H1 (cell line): Measurements from ENCODE around the gene SNX25. TPM values are rescaled to one million over a fixed set of nuclear protein-coding genes. Genes with fewer than 3 reads are reported as not detected.
A peak's percentile ranks its signal among the peaks of the same experiment; 100 is the strongest.

Source experiments
- CTCF ChIA-PET: fragments of 300-600 bp; sonication (Branson Sonifier 250); formaldehyde crosslinking; loops from one replicate; lab custom pipeline; 2021; ENCODE audit not compliant: partially characterized antibody; lab: Charles Lee
- POLR2A ChIA-PET: fragments of 300-600 bp; sonication (Branson Sonifier 250); formaldehyde crosslinking; loops from one replicate; lab custom pipeline; 2021; ENCODE audit warnings: inconsistent platforms; ENCODE audit not compliant: partially characterized antibody; lab: Charles Lee
- DNase-seq, 2 experiments: peaks; one replicate each; pipeline versions ENCODE4 v3.0.0 to v3.0.0-alpha.2; 2010 to 2022; ENCODE audit warnings: low spot score in 2 of 2, low read depth in 1 of 2, mixed read lengths in 1 of 2
- FAIRE-seq: peaks from 2 replicates; lab custom pipeline; 2011; peaks lifted over from hg19 to GRCh38; lab: Jason Lieb, UNC
- H2AFZ ChIP-seq: 2 replicates; pipeline ENCODE4 v1.8.1; 2012; ENCODE audit warnings: low read length, inconsistent platforms
- H2AK5ac ChIP-seq: 2 replicates; pipeline ENCODE4 v1.6.1; 2013; ENCODE audit warnings: low read depth, low read length
- H2BK120ac ChIP-seq: replicated peaks from 2 replicates; pipeline ENCODE3; 2013; ENCODE audit warnings: low read depth, low read length, inconsistent platforms
- H2BK12ac ChIP-seq: 2 replicates; pipeline ENCODE4 v1.6.1; 2013; ENCODE audit warnings: low read depth, low read length
- H2BK15ac ChIP-seq: 2 replicates; pipeline ENCODE4 v1.6.1; 2013; ENCODE audit warnings: low read length
- H2BK20ac ChIP-seq: 2 replicates; pipeline ENCODE4 v1.6.1; 2013; ENCODE audit warnings: low read length
- H2BK5ac ChIP-seq: 2 replicates; pipeline ENCODE4 v1.6.1; 2013; ENCODE audit warnings: low read depth, low read length
- H3K14ac ChIP-seq: 2 replicates; pipeline ENCODE4 v1.6.1; 2013; ENCODE audit warnings: inconsistent platforms; ENCODE audit not compliant: insufficient read length
- H3K18ac ChIP-seq: 2 replicates; pipeline ENCODE4 v1.6.1; 2013; ENCODE audit warnings: low read length; ENCODE audit errors: extremely low read depth
- H3K23ac ChIP-seq: 2 replicates; pipeline ENCODE4 v1.6.1; 2013; ENCODE audit warnings: inconsistent platforms; ENCODE audit not compliant: insufficient read length
- H3K23me2 ChIP-seq: 2 replicates; pipeline ENCODE4 v1.6.1; 2013; ENCODE audit warnings: low read depth, low read length
- H3K27ac ChIP-seq: 2 replicates; pipeline ENCODE4 v1.6.1; 2011; ENCODE audit warnings: low read depth, low read length, inconsistent platforms
- H3K27me3 ChIP-seq, 4 experiments: replicated peaks in 1 of 4; 1 replicate in 1 of 4; 2 replicates in 3 of 4; pipeline versions ENCODE4 v1.6.1 to v1.8.1; 2011 to 2013; ENCODE audit warnings: low read length in 3 of 4, mild to moderate bottlenecking in 3 of 4, inconsistent platforms in 2 of 4, mixed read lengths in 2 of 4, moderate library complexity in 1 of 4; ENCODE audit not compliant: control insufficient read depth in 3 of 4, insufficient read depth in 3 of 4; ENCODE audit errors: extremely low read depth in 1 of 4
- H3K36me3 ChIP-seq, 4 experiments: 2 replicates each; pipeline versions ENCODE4 v1.6.1 to v1.8.1; 2011 to 2013; ENCODE audit warnings: mild to moderate bottlenecking in 4 of 4, low read length in 3 of 4, moderate library complexity in 2 of 4, control low read depth in 1 of 4, inconsistent platforms in 1 of 4; ENCODE audit not compliant: insufficient read depth in 4 of 4, control insufficient read depth in 2 of 4
- H3K4ac ChIP-seq: replicated peaks from 2 replicates; pipeline ENCODE3; 2013; ENCODE audit warnings: low read length, low read depth, mixed read lengths, inconsistent platforms; ENCODE audit not compliant: insufficient read length
- H3K4me1 ChIP-seq, 4 experiments: replicated peaks in 1 of 4; 1 replicate in 1 of 4; 2 replicates in 3 of 4; pipeline versions ENCODE4 v1.6.1 to v1.8.1; 2011 to 2013; ENCODE audit warnings: low read length in 3 of 4, inconsistent platforms in 2 of 4, mixed read lengths in 1 of 4; ENCODE audit not compliant: insufficient read depth in 4 of 4, control insufficient read depth in 3 of 4
- H3K4me2 ChIP-seq, 2 experiments: 2 replicates each; pipeline versions ENCODE4 v1.6.1 to v1.8.1; 2011 to 2013; ENCODE audit warnings: low read depth in 2 of 2, low read length in 2 of 2, control low read depth in 1 of 2, inconsistent platforms in 1 of 2, mild to moderate bottlenecking in 1 of 2; ENCODE audit not compliant: insufficient read depth in 1 of 2
- H3K4me3 ChIP-seq, 4 experiments: fragments of 200-600, 300-600 bp in 1 of 4; sonication (generic), shearing (Covaris generic), sonication (Bioruptor Twin) in 1 of 4; 2 replicates each; pipeline versions ENCODE4 v1.5.1 to v1.8.1; 2011 to 2016; ENCODE audit warnings: low read length in 4 of 4, low read depth in 3 of 4, control low read depth in 2 of 4, inconsistent platforms in 2 of 4, mild to moderate bottlenecking in 2 of 4, mixed read lengths in 1 of 4, moderate library complexity in 1 of 4; ENCODE audit not compliant: insufficient read depth in 2 of 4; ENCODE audit errors: extremely low read depth in 1 of 4
- H3K56ac ChIP-seq: replicated peaks from 2 replicates; pipeline ENCODE3; 2013; ENCODE audit warnings: low read depth, mild to moderate bottlenecking, mixed read lengths, low read length, inconsistent platforms; ENCODE audit not compliant: insufficient read length
- H3K79me1 ChIP-seq: 2 replicates; pipeline ENCODE4 v1.6.1; 2013; ENCODE audit warnings: low read depth, low read length, control low read depth
- H3K79me2 ChIP-seq, 2 experiments: 2 replicates each; pipeline versions ENCODE4 v1.6.1 to v1.8.1; 2012 to 2013; ENCODE audit warnings: low read length in 2 of 2, mild to moderate bottlenecking in 2 of 2, inconsistent platforms in 1 of 2; ENCODE audit not compliant: insufficient read depth in 2 of 2, control insufficient read depth in 1 of 2
- H3K9ac ChIP-seq, 4 experiments: replicated peaks in 1 of 4; 1 replicate in 1 of 4; 2 replicates in 3 of 4; pipeline versions ENCODE4 v1.6.1 to v1.8.1; 2011 to 2013; ENCODE audit warnings: low read depth in 3 of 4, low read length in 3 of 4, control low read depth in 2 of 4, mild to moderate bottlenecking in 2 of 4, moderate library complexity in 2 of 4, inconsistent platforms in 1 of 4; ENCODE audit errors: extremely low read depth in 1 of 4
- H3K9me3 ChIP-seq, 2 experiments: 2 replicates each; pipeline versions ENCODE4 v1.6.1 to v1.8.1; 2012 to 2013; ENCODE audit warnings: mild to moderate bottlenecking in 2 of 2, moderate library complexity in 2 of 2, control low read depth in 1 of 2, inconsistent platforms in 1 of 2, low read depth in 1 of 2, low read length in 1 of 2, mixed read lengths in 1 of 2; ENCODE audit not compliant: insufficient read depth in 2 of 2
- H4K20me1 ChIP-seq, 2 experiments: replicated peaks in 1 of 2; 2 replicates each; pipeline versions ENCODE3 to v1.8.1; 2011 to 2013; ENCODE audit warnings: inconsistent platforms in 2 of 2, low read length in 2 of 2, mild to moderate bottlenecking in 1 of 2; ENCODE audit not compliant: insufficient read depth in 2 of 2, control insufficient read depth in 1 of 2
- H4K5ac ChIP-seq: 2 replicates; pipeline ENCODE4 v1.6.1; 2013; ENCODE audit warnings: low read length, low read depth, mixed read lengths, inconsistent platforms; ENCODE audit not compliant: insufficient read length
- H4K8ac ChIP-seq: 2 replicates; pipeline ENCODE4 v1.8.0; 2013; ENCODE audit warnings: mild to moderate bottlenecking, moderate library complexity, low read length, inconsistent platforms; ENCODE audit not compliant: insufficient read depth; ENCODE audit errors: extremely low read depth
- H4K91ac ChIP-seq: replicated peaks from 2 replicates; pipeline ENCODE3; 2013; ENCODE audit warnings: low read length, mixed read lengths, inconsistent platforms; ENCODE audit not compliant: insufficient read length
- ASH2L ChIP-seq: fragments of 200-600, 300-600 bp; sonication (generic); IDR thresholded peaks from one replicate; pipeline ENCODE4 v1.7.1; 2017; ENCODE audit warnings: low read length
- CBX5 ChIP-seq: fragments of 300-800, 300-1000 bp; sonication (generic); IDR thresholded peaks from 2 replicates; pipeline ENCODE4 v1.7.1; 2016; ENCODE audit warnings: antibody characterized with exemption, low read length, low read depth
- CHD2 ChIP-seq: IDR thresholded peaks from 2 replicates; pipeline ENCODE4 v1.6.1; 2012; ENCODE audit warnings: low read length, improper control_type of control experiment
- RAD21 ChIP-seq, 2 experiments: IDR thresholded peaks in 1 of 2; conservative IDR thresholded peaks in 1 of 2; 2 replicates each; pipeline ENCODE4 v1.6.1; 2011; ENCODE audit warnings: low read depth in 2 of 2, low read length in 2 of 2, improper control_type of control experiment in 1 of 2, inconsistent platforms in 1 of 2, mild to moderate bottlenecking in 1 of 2, moderate library complexity in 1 of 2
- RXRA ChIP-seq: IDR thresholded peaks from 2 replicates; pipeline ENCODE4 v1.6.1; 2011; ENCODE audit warnings: low read depth, mild to moderate bottlenecking, low read length, moderate library complexity; ENCODE audit not compliant: insufficient read depth
- SP2 ChIP-seq: IDR thresholded peaks from 2 replicates; pipeline ENCODE4 v1.6.1; 2012; ENCODE audit warnings: mild to moderate bottlenecking, low read length, inconsistent platforms
- SRF ChIP-seq: IDR thresholded peaks from 2 replicates; pipeline ENCODE4 v1.6.1; 2011; ENCODE audit warnings: mild to moderate bottlenecking, low read depth, low read length, moderate library complexity
- TCF12 ChIP-seq: IDR thresholded peaks from 2 replicates; pipeline ENCODE4 v1.6.1; 2011; ENCODE audit warnings: low read depth, mild to moderate bottlenecking, low read length
- YY1 ChIP-seq: IDR thresholded peaks from 2 replicates; pipeline ENCODE4 v1.6.1; 2011; ENCODE audit warnings: low read depth, mild to moderate bottlenecking, low read length
- WGBS, 2 experiments: shearing (Covaris generic) in 1 of 2; methylation state at CpG; one replicate each; pipeline versions ENCODE4 v1.1.6 to v1.1.7; 2013 to 2015; ENCODE audit warnings: low lambda C conversion rate in 2 of 2, mixed read lengths in 2 of 2, inconsistent platforms in 1 of 2, low coverage in 1 of 2, missing lambda C conversion rate in 1 of 2; ENCODE audit not compliant: insufficient replicate concordance in 2 of 2, insufficient coverage in 1 of 2, insufficient read length in 1 of 2; ENCODE audit errors: extremely low coverage in 1 of 2, missing lambda C conversion rate in 1 of 2; 5-methylcytosine and 5-hydroxymethylcytosine counted together
- polyA plus RNA-seq, 7 experiments: library from polyadenylated mRNA; depleted of rRNA in 3 of 7; stranded (reverse) in 5 of 7; unstranded in 2 of 7; fragments of >200 nt in 5 of 7; fragments of 200-250 nt in 2 of 7; gene quantifications; 1 replicate in 5 of 7; 2 replicates in 1 of 7; 4 replicates in 1 of 7; pipeline versions ENCODE4 v1.2.1 to v1.2.3, GENCODE V29; 2011 to 2013; ENCODE audit warnings: missing spikeins in 2 of 7, mixed read lengths in 2 of 7
- total RNA-seq: library from RNA; stranded (reverse); fragmentation: NEBNext Ultra II Directional; extraction: Animal tissue kit (Norgen Biotek cat#: 25700); gene quantifications from 2 replicates; pipeline ENCODE4 v1.2.1, GENCODE V29; 2021
- TF ChIP-seq, protein P1 (sequence below), 3 experiments: IDR thresholded peaks; 1 replicate in 2 of 3; 2 replicates in 1 of 3; pipeline versions ENCODE4 v1.5.1 to v1.6.1; 2011; ENCODE audit warnings: low read length in 3 of 3, mild to moderate bottlenecking in 3 of 3, inconsistent platforms in 2 of 3, low read depth in 1 of 3, moderate library complexity in 1 of 3; ENCODE audit not compliant: insufficient read depth in 1 of 3; ENCODE audit errors: control extremely low read depth in 1 of 3

The SNX25 gene
- total and polyA plus RNA-seq, 2 of the 8 experiments (the other 6 are each of a cell fraction or from before 2014, with no cell fraction given), result 5.4 to 19.9 TPM

DNA sequence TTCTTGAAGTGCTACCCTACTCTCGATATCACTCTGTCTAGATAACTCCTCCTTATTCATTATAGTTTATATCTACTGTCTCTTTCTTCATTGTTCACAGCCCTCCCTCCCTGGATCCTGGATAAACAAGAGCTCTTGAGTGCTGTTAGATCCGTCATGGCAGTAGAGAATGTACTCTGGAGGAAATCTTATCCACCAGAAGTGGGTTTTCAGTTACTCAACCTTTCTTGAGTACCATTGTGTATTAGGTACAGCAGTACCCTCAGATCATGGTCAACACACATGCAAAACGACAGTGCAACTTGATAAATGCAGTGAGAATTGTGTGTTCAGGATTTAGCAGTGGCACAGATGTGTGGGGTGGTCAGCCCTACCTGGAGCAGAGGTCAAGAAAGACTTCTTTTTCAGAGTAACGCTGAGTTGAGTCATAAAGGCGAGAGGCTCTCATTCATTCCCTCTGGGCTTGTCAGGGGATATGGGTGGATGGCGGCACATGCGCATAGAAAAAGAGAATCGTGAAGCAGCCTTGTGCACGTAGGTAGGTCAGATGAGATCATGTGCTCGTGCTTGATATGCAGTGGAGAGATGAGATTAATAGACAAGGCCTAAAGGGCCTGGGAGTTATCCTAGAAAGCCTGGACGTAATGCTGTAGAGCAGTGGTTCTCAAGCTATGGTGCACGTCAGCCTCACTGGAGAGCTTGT lies 89.5 kb downstream of the SNX25 start:
- WGBS, 2 experiments, result 88% methylated on average over 12 of the region's 12 CpGs; no CpG with 5 or more reads in 1 of the 2 experiments
- CTCF ChIA-PET, result interaction anchor here (1.0 to 1.3 kb wide), 2 partner anchors 10 to 115 kb away, joined by 3 to 4 read pairs; no protein-coding TSS in a partner anchor
- no peak overlapping the region for H3K14ac ChIP-seq
- no peaks in the 10 kb centered on the region for H3K9me3 ChIP-seq
- H2BK20ac ChIP-seq, result no peak overlapping the region
- H3K36me3 ChIP-seq, result peaks cover 0 to 3% (median under 1%) of the 10 kb centered on the region in 4 experiments; a peak in 4 of 8 replicates
- POLR2A ChIA-PET, result interaction anchor here (0.8 kb wide), 1 partner anchor 98 kb away, joined by 5 read pairs; no protein-coding TSS in a partner anchor
- no peak overlapping the region for H4K5ac ChIP-seq
- H2BK12ac ChIP-seq, result no peak overlapping the region
- H2AK5ac ChIP-seq, result no peak overlapping the region
- H3K27ac ChIP-seq, result no peak overlapping the region
- peaks cover 0 to 6% (median 1%) of the 10 kb centered on the region in 4 experiments; a peak in 3 of 7 replicates for H3K4me1 ChIP-seq
- H4K91ac ChIP-seq, result no peak overlapping the region
- no peak overlapping the region for H3K56ac ChIP-seq
- no peaks in the 10 kb centered on the region for H3K27me3 ChIP-seq
- H3K23ac ChIP-seq, result no peak overlapping the region
- FAIRE-seq (no peak), DNase-seq (no peak)
- H4K20me1 ChIP-seq, result no peaks in the 10 kb centered on the region
- no peak overlapping the region for H2AFZ ChIP-seq
- no peak overlapping the region for H3K18ac ChIP-seq
- H2BK15ac ChIP-seq, result no peak overlapping the region
- H2BK5ac ChIP-seq, result no peak overlapping the region
- H3K9ac ChIP-seq, result no peak overlapping the region
- H3K4me2 ChIP-seq, result no peak overlapping the region
- H3K4ac ChIP-seq, result peak overlapping the region; percentile 71
- no peak overlapping the region for H3K4me3 ChIP-seq
- H3K79me2 ChIP-seq, result no peaks in the 10 kb centered on the region
- H3K79me1 ChIP-seq, result no peaks in the 10 kb centered on the region
- H4K8ac ChIP-seq, result no peak overlapping the region
- no peak overlapping the region for H2BK120ac ChIP-seq
- H3K23me2 ChIP-seq, result no peaks in the 10 kb centered on the region
- TF ChIP-seq, protein P1, sequence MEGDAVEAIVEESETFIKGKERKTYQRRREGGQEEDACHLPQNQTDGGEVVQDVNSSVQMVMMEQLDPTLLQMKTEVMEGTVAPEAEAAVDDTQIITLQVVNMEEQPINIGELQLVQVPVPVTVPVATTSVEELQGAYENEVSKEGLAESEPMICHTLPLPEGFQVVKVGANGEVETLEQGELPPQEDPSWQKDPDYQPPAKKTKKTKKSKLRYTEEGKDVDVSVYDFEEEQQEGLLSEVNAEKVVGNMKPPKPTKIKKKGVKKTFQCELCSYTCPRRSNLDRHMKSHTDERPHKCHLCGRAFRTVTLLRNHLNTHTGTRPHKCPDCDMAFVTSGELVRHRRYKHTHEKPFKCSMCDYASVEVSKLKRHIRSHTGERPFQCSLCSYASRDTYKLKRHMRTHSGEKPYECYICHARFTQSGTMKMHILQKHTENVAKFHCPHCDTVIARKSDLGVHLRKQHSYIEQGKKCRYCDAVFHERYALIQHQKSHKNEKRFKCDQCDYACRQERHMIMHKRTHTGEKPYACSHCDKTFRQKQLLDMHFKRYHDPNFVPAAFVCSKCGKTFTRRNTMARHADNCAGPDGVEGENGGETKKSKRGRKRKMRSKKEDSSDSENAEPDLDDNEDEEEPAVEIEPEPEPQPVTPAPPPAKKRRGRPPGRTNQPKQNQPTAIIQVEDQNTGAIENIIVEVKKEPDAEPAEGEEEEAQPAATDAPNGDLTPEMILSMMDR (IDR thresholded peaks at IDR 0.05; ENCODE audit: control extremely low read depth in 1 of 3, insufficient read depth in 1 of 3, low read depth in 1 of 3, low read length in 3 of 3), result no peak
- no peak for TF ChIP-seq SRF
- no peak for TF ChIP-seq RAD21 (IDR thresholded peaks at IDR 0.05 in 1 of 2, conservative IDR thresholded peaks at IDR 0.05 in 1 of 2; ENCODE audit: low read depth in 2 of 2, low read length in 2 of 2)
- TF ChIP-seq RXRA, result no peak
- no peak for TF ChIP-seq SP2
- TF ChIP-seq CHD2, result no peak
- TF ChIP-seq TCF12, result no peak
- TF ChIP-seq YY1, result no peak
- TF ChIP-seq CBX5, result no peak
- TF ChIP-seq ASH2L, result no peak
